HUES6 (cell line): ENCODE measurements around the gene TCTN1.

Experiments used
- H3K27ac ChIP-seq: 2 replicates; pipeline ENCODE4 v1.7.0; 2013; ENCODE audit warnings: low read depth, mild to moderate bottlenecking, low read length, inconsistent platforms
- H3K27me3 ChIP-seq: 2 replicates; pipeline ENCODE4 v1.6.1; 2013; ENCODE audit warnings: low read length; ENCODE audit not compliant: control insufficient read depth, insufficient read depth
- H3K36me3 ChIP-seq: 2 replicates; pipeline ENCODE4 v1.6.1; 2013; ENCODE audit warnings: low read length; ENCODE audit not compliant: control insufficient read depth, insufficient read depth
- H3K4me1 ChIP-seq: 2 replicates; pipeline ENCODE4 v1.6.1; 2013; ENCODE audit warnings: low read length; ENCODE audit not compliant: control insufficient read depth, insufficient read depth
- H3K4me3 ChIP-seq: 2 replicates; pipeline ENCODE4 v1.5.1; 2013; ENCODE audit warnings: low read depth, low read length
- H3K9ac ChIP-seq: one replicate; pipeline ENCODE4 v1.6.1; 2013; ENCODE audit warnings: mild to moderate bottlenecking, low read length
- H3K9me3 ChIP-seq: 2 replicates; pipeline ENCODE4 v1.6.1; 2013; ENCODE audit warnings: low read depth, low read length; ENCODE audit not compliant: control insufficient read depth, insufficient read depth

Gene TCTN1

GRCh38 chr12:110698171-110698902, 84.4 kb downstream of the TCTN1 start:
- no peak overlapping the region for H3K27ac ChIP-seq
- H3K4me1 ChIP-seq: peaks cover 3% of the 10 kb centered on the region; the same call in 1 of the 2 replicates
- H3K9ac ChIP-seq: no peak overlapping the region
- H3K9me3 ChIP-seq: no peaks in the 10 kb centered on the region
- H3K27me3 ChIP-seq: no peaks in the 10 kb centered on the region
- no peak overlapping the region for H3K4me3 ChIP-seq
- H3K36me3 ChIP-seq: no peaks in the 10 kb centered on the region
